ENCODE data around the gene DCBLD1. TPM values are rescaled to one million over a fixed set of nuclear protein-coding genes. Genes with fewer than 3 reads are reported as not detected.

DCBLD1 gene
- total RNA-seq, 1 donor from 2014 or later = 0.31 TPM

DNA sequence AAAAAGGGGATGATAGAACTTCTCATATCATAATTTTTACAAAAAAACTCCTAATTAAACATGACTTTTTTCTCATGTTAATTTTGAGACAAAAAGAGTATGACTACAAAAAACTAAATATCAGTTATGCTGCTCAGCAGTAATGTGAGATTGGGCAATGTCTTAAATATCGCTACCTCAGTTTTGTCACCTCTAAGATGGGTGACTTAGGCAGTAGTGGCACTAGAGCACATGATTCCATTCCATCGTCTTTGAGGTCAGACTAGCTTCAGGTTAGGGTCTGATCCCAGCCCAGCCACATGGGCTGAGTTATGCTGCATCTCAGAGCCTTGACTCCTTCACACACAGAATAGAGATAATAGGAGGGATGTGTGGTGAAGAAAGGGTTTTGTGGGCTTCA is 11.0 kb downstream of the DCBLD1 start:
- Mint-ChIP-seq H3K4me3 (no peak overlapping the region), H3K9me3 (no peaks in the 10 kb centered on the region), H3K4me1 (no peaks in the 10 kb centered on the region), H3K27me3 (peaks cover 1% of the 10 kb centered on the region), H3K36me3 (ENCODE audit: low read depth) (no peaks in the 10 kb centered on the region), H3K27ac (no peak overlapping the region)
- ATAC-seq (ENCODE audit: low read depth) (no peak), DNase-seq (no peak)
- intact Hi-C loops (cut with micrococcal nuclease) = no loop called here
- POLR2A ChIA-PET = interaction anchor here (0.6 kb wide), 1 partner anchor 13 kb away, joined by 4 read pairs; no protein-coding TSS in a partner anchor
- TF ChIP-seq, protein P1, sequence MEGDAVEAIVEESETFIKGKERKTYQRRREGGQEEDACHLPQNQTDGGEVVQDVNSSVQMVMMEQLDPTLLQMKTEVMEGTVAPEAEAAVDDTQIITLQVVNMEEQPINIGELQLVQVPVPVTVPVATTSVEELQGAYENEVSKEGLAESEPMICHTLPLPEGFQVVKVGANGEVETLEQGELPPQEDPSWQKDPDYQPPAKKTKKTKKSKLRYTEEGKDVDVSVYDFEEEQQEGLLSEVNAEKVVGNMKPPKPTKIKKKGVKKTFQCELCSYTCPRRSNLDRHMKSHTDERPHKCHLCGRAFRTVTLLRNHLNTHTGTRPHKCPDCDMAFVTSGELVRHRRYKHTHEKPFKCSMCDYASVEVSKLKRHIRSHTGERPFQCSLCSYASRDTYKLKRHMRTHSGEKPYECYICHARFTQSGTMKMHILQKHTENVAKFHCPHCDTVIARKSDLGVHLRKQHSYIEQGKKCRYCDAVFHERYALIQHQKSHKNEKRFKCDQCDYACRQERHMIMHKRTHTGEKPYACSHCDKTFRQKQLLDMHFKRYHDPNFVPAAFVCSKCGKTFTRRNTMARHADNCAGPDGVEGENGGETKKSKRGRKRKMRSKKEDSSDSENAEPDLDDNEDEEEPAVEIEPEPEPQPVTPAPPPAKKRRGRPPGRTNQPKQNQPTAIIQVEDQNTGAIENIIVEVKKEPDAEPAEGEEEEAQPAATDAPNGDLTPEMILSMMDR (IDR thresholded peaks at IDR 0.05) = no peak
- CTCF ChIA-PET = no interaction called here

DNA sequence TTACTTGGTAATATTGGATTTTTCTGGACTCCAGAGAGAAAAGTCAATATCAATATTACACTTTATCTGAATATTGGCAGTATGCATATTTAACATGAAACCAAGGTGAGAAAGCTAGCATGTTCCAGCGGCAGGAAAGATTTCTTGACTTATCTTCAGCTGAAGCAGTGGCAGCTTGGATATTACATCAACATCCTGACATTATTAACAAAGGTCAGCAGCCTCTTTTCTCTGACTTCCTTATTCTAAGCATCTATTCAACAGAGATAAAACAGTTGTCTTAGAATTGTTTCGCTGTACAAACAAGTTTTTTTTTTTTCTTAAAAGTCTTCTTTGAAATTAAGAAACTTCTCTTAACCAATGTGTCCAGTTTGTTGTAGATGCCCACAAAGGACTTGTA is 11.8 kb downstream of the DCBLD1 start:
- CTCF ChIA-PET = no interaction called here

DNA sequence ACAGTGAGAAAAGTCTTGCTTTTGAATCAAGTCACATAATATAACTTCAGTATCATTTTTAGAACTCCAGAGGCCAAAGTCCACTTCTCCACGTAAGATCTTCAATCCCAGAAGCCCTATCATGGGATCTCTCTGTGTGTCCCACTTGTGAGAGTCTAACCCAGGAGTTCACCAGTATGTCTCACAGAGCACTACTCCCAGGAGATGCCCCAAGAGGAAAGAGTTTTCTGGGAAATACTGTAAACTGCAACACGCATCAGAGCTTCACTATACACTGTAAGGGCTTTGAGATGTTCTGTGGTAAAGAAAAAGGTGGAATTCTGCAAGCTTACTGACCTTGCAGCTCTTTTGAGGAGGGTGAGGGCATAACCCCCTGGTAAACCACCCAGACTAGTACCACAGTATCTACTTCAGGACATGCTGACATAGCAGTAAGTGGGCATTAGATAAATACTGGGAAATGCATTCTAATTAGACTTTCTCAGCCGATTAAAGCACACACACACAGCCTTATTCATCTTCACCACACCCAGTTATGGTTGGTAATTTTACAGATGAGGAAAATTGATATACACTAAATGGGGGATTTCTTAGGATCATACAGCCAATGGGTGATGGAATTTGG is 12.3 kb downstream of the DCBLD1 start:
- Mint-ChIP-seq H3K9me3 (no peaks in the 10 kb centered on the region), H3K27me3 (peaks cover 1% of the 10 kb centered on the region), H3K27ac (no peak overlapping the region), H3K4me3 (no peak overlapping the region), H3K36me3 (ENCODE audit: low read depth) (no peaks in the 10 kb centered on the region), H3K4me1 (no peaks in the 10 kb centered on the region)
- DNase-seq (no peak), ATAC-seq (ENCODE audit: low read depth) (no peak)
- intact Hi-C loops (cut with micrococcal nuclease) = no loop called here
- CTCF ChIA-PET = no interaction called here
- TF ChIP-seq, protein P1 (IDR thresholded peaks at IDR 0.05) = no peak
- POLR2A ChIA-PET = no interaction called here

More for the DNA sequence above, 11.8 kb downstream of the DCBLD1 start:
- TF ChIP-seq, protein P1 (IDR thresholded peaks at IDR 0.05) = no peak
- H3K4me3 Mint-ChIP-seq = no peak overlapping the region
- intact Hi-C loops (cut with micrococcal nuclease) = no loop called here
- H3K36me3 Mint-ChIP-seq (ENCODE audit: low read depth) = no peaks in the 10 kb centered on the region
- H3K4me1 Mint-ChIP-seq = no peaks in the 10 kb centered on the region
- H3K9me3 Mint-ChIP-seq = no peaks in the 10 kb centered on the region
- DNase-seq (no peak), ATAC-seq (ENCODE audit: low read depth) (no peak)
- H3K27ac Mint-ChIP-seq = no peak overlapping the region
- POLR2A ChIA-PET = no interaction called here
- H3K27me3 Mint-ChIP-seq = peaks cover 1% of the 10 kb centered on the region

DNA sequence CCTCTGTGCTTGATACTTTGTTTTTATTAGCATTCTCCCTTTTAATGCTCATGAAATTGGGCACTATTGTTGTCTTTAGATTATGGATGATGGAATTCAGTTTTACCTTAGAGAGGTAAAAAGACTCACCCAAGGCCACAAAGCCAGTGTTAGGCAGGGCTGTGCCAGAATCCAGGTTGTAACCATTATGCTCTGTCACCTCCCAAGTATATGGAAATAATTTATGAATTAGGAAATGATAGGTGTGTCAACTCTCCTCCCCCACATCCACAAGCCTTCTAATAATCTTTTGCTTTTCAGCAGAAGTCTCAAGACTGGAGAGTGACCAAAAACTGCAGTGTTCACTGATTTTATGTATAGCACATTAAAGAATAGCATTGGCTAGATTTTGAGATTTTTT is 13.0 kb downstream of the DCBLD1 start:
- TF ChIP-seq, protein P1 (IDR thresholded peaks at IDR 0.05) = no peak
- CTCF ChIA-PET = no interaction called here
- H3K9me3 Mint-ChIP-seq = no peaks in the 10 kb centered on the region
- no peaks in the 10 kb centered on the region for H3K36me3 Mint-ChIP-seq (ENCODE audit: low read depth)
- no peak overlapping the region for H3K4me3 Mint-ChIP-seq
- peaks cover 1% of the 10 kb centered on the region for H3K27me3 Mint-ChIP-seq
- POLR2A ChIA-PET = no interaction called here
- intact Hi-C loops (cut with micrococcal nuclease) = no loop called here
- no peak for DNase-seq
- no peak for ATAC-seq (ENCODE audit: low read depth)
- no peak overlapping the region for H3K27ac Mint-ChIP-seq
- H3K4me1 Mint-ChIP-seq = no peaks in the 10 kb centered on the region

DNA sequence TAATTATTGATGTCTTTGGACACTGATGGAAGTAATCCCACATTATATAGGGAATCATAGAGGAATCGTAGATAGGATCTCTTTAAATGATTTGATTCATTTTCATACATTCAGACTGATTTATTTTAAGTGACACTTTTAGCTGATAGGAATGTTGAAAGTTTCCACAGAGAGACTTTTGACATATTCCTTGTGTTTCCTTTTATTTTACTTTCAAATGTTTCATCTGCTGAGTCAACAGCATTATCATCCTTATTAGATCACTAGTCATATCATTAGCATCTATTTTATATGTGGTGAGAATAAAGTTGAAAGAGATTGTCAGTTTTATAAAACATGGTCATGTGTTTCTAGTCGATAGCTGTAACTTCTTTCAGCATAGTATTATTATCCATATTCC is 13.4 kb downstream of the DCBLD1 start:
- Mint-ChIP-seq H3K27me3 (peaks cover 1% of the 10 kb centered on the region), H3K4me1 (no peaks in the 10 kb centered on the region), H3K36me3 (ENCODE audit: low read depth) (no peaks in the 10 kb centered on the region), H3K27ac (no peak overlapping the region), H3K4me3 (no peak overlapping the region), H3K9me3 (no peaks in the 10 kb centered on the region)
- ChIA-PET CTCF (no interaction called here), POLR2A (no interaction called here)
- ATAC-seq (ENCODE audit: low read depth) (no peak), DNase-seq (no peak)
- intact Hi-C loops (cut with micrococcal nuclease) = no loop called here
- TF ChIP-seq, protein P1 (IDR thresholded peaks at IDR 0.05) = no peak

All from activated B cell treated with CpG ODN at 0.5 μM for 24 hours (primary cell).